Stimulated activated naive CD8-positive, alpha-beta T cell treated with anti-CD3 and anti-CD28 coated beads, Interleukin-15, amount 100 ng/mL, for 72 hours (primary cell): ENCODE results near the gene ADGRB3.

ENCODE experiments used
- ATAC-seq: fragments of 150-1000 bp; cut with Tn5 transposase; 2 replicates; pipeline ENCODE4 v1.10.0; 2021; ENCODE audit warnings: mild to moderate bottlenecking, moderate library complexity
- DNase-seq, 2 donors: peaks; one replicate each; pipeline ENCODE4 v3.0.0; 2021 to 2022
- H3K27ac Mint-ChIP-seq, 2 donors: one replicate each; pipeline ENCODE4 v1.8.0; 2022; ENCODE audit warnings: mild to moderate bottlenecking in 2 of 2, mixed read lengths in 2 of 2, moderate library complexity in 2 of 2
- H3K27me3 Mint-ChIP-seq: one replicate; pipeline ENCODE4 v1.8.0; 2022; ENCODE audit warnings: mixed read lengths
- H3K4me1 Mint-ChIP-seq: one replicate; pipeline ENCODE4 v1.8.0; 2022; ENCODE audit warnings: mild to moderate bottlenecking, mixed read lengths
- H3K4me3 Mint-ChIP-seq, 2 donors: one replicate each; pipeline ENCODE4 v1.8.0; 2022; ENCODE audit warnings: mild to moderate bottlenecking in 2 of 2, mixed read lengths in 2 of 2, moderate library complexity in 1 of 2
- H3K9me3 Mint-ChIP-seq, 2 donors: one replicate each; pipeline ENCODE4 v1.8.0; 2022; ENCODE audit warnings: mixed read lengths in 2 of 2

ADGRB3 gene

DNA sequence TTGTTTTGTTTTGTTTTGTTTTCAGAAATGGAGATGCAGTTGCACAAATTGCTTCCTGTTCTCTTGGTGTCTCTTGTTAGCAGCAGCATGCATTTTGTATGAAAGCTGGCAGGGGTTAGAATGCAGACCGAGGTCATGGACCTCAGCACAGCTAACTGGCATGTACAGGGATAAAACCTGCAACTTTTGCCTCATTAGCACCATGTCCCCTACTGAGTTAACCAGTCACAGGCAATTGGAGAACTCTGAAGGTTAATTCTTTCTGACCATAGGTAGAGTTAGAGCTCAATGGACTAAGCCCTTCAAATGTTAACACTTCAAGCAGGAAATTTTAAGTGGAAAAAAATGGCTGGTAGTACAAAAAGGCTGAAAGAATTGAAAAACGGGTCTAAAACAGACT is 377.1 kb downstream of the ADGRB3 start:
- peaks cover 5 to 10% of the 10 kb centered on the region in 2 donors for H3K9me3 Mint-ChIP-seq

DNA sequence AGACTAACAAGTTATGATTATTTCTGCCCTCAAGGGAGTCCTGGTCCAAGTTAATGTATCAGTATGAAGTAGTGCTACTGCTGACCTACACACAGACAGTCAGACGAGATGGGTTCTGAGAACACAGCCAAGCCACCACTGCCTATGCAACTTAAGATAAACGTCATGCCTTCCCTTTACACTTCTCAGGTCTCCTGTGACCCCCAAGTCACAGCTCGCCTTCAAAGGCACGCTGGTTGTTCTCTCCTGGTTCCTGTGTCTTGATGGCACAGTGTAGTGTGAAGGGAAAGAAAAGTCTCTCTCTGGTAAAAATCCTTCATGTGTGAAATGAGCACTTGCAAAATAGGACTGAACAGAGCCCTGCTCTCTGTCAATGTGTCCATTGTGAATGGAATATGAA is 377.8 kb downstream of the ADGRB3 start:
- no peak overlapping the region for H3K27ac Mint-ChIP-seq
- no peaks in the 10 kb centered on the region for H3K27me3 Mint-ChIP-seq
- no peaks in the 10 kb centered on the region for H3K4me1 Mint-ChIP-seq
- no peak overlapping the region for H3K4me3 Mint-ChIP-seq
- DNase-seq (no peak), ATAC-seq (no peak)
- peaks cover 0 to 4% of the 10 kb centered on the region in 2 donors for H3K9me3 Mint-ChIP-seq

More for the DNA sequence above, 377.1 kb downstream of the ADGRB3 start:
- ATAC-seq (no peak), DNase-seq (no peak)
- Mint-ChIP-seq H3K27ac (no peak overlapping the region), H3K4me3 (no peak overlapping the region), H3K4me1 (no peaks in the 10 kb centered on the region), H3K27me3 (no peaks in the 10 kb centered on the region)

DNA sequence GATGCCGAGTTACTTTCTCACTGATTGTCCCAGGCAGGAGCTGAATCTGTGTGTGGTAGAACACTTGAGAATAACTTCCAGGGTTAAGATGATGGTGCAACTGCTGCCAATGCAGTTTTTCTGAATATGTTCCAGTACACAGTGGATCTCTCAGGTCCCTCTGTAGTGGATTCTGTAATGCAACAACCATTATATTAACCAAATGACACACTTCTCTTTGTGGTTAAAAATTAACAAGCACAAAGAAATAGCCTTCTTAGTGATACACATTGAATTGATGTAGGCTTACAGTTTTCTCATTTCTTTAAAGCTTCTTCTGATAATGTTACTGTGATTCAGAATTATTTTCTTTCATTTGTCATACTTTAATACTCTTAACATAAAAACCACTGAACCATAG is 383.8 kb downstream of the ADGRB3 start:
- H3K27me3 Mint-ChIP-seq = no peaks in the 10 kb centered on the region
- H3K27ac Mint-ChIP-seq = no peak overlapping the region
- H3K9me3 Mint-ChIP-seq = peaks cover 0 to 5% of the 10 kb centered on the region in 2 donors
- DNase-seq (no peak), ATAC-seq (no peak)
- H3K4me3 Mint-ChIP-seq = no peak overlapping the region
- no peaks in the 10 kb centered on the region for H3K4me1 Mint-ChIP-seq

DNA sequence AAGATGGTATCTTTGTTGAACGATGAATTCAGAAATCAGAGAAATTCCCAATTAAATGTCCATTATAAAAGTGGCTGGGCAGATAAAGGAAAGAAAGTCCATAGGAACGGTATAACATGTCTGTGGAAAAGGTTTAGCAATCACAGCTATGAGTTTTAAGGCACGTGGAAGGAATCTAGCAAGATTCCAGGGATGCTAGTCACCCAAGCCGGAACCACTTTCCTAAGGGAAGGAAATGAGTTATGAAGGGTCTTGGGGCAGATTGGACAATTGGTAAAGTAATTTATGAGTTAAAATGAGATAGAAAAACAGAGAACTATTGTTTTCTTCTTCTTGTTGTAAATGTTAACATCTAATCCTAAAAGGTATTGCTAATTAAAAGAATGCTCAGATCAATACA is 384.8 kb downstream of the ADGRB3 start:
- Mint-ChIP-seq H3K4me3 (no peak overlapping the region), H3K9me3 (peaks cover 0 to 5% of the 10 kb centered on the region in 2 donors), H3K27me3 (no peaks in the 10 kb centered on the region), H3K27ac (no peak overlapping the region), H3K4me1 (no peaks in the 10 kb centered on the region)
- no peak for DNase-seq
- ATAC-seq = no peak

DNA sequence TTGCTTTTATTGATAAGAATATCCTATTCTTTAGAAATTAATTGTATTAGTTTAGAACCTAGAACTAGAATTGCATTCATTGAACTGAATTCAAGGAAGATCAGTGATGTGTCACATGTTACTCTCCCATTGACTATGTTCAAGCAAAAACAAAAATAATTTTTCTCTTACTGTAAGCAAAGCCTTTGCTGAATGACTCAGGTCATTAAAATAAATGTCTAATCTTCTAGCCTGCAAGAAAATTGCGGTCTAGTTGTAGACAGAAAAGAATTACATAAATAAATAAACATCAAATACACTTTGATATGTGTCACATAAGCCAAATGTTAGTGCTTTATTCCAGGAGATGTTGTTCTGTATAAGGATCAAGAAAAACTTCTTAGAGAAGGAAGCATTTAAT is 387.9 kb downstream of the ADGRB3 start:
- Mint-ChIP-seq H3K4me3 (no peak overlapping the region), H3K27ac (no peak overlapping the region), H3K27me3 (no peaks in the 10 kb centered on the region), H3K4me1 (no peaks in the 10 kb centered on the region), H3K9me3 (peaks cover 9 to 11% of the 10 kb centered on the region in 2 donors)
- ATAC-seq (no peak), DNase-seq (no peak)

DNA sequence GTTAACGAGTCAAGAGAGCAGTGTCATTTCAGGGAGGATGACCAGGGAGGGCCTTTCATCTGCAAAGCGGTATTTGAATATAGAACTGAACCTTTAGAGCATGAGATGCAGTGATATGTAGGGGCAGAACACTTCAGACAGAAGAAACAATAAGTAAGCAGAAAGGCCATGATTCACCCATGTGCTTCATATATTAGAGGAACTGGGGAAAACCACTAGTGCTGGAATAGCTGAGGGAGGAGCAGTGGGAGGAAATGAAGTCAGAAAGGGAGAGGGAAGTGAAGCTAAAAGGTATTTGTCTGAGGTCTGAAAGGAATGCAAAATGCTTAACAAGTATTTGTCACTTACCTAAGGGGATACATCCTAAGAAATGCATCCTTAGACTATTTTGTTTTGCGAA is 391.2 kb downstream of the ADGRB3 start:
- ATAC-seq = no peak
- Mint-ChIP-seq H3K27me3 (no peaks in the 10 kb centered on the region), H3K27ac (no peak overlapping the region), H3K4me1 (no peaks in the 10 kb centered on the region), H3K9me3 (peaks cover 9 to 15% of the 10 kb centered on the region in 2 donors), H3K4me3 (no peak overlapping the region)
- no peak for DNase-seq

DNA sequence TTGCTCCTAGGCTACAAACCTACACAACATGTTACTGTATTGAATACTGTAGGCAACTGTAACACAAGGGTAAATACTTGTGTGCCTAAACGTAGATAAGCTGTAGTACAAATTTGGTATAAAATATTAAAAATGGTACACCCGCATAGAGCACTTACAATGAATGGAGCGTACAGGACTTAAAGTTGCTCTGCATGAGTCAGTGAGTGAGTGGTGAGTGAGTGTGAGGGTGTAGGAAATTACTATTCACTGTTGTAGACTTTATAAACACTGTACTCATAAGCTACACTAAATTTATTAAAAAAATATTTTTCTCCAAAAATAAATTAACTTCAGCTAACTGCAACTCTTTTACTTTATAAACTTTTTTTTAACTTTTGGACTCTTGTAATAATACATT is 391.6 kb downstream of the ADGRB3 start:
- H3K27ac Mint-ChIP-seq = no peak overlapping the region
- H3K4me3 Mint-ChIP-seq = no peak overlapping the region
- no peak for DNase-seq
- no peak for ATAC-seq
- peaks cover 9 to 15% of the 10 kb centered on the region in 2 donors for H3K9me3 Mint-ChIP-seq
- no peaks in the 10 kb centered on the region for H3K4me1 Mint-ChIP-seq
- H3K27me3 Mint-ChIP-seq = no peaks in the 10 kb centered on the region

DNA sequence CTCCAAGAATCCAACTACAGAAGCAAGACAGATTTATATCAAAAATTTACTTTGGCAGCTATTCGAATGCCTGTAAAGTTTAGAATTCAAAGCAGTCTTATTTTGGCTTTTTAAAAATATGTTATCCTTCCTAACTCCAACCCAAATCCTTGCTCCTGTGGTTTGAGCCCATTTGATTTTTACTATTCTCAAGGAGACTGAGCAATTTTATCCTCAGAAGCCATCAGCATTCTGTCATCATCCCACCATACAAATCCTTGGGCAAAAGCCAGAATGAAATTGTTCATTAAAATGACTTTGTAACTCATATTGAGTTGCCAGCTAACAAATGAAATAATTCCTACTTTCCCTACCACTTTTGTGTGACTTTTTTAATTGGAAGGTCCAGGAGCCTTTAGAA is 392.8 kb downstream of the ADGRB3 start:
- Mint-ChIP-seq H3K9me3 (peaks cover 9 to 15% of the 10 kb centered on the region in 2 donors), H3K27ac (no peak overlapping the region), H3K4me1 (no peaks in the 10 kb centered on the region), H3K27me3 (no peaks in the 10 kb centered on the region), H3K4me3 (no peak overlapping the region)
- DNase-seq = no peak
- ATAC-seq = no peak

DNA sequence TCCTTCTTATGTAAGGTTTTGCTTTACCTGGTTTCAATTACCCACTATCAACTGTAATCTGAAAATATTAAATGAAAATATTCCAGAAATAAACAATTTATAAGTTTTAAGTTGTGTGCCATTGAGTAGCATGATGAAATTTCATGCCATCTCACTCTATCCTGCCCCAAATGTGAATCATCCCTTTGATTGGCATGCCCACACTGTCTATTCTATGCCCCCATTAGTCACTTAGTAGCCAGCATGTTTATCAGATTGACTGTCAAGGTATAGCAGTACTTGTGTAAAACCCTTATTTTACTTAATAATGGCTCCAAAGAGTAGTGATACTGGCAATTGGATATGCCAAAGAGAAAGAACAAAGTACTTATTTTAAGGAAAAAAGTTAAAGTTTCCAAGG is 403.8 kb downstream of the ADGRB3 start:
- Mint-ChIP-seq H3K4me3 (no peak overlapping the region), H3K27me3 (no peaks in the 10 kb centered on the region), H3K9me3 (peaks cover 0 to 3% of the 10 kb centered on the region in 2 donors), H3K4me1 (no peaks in the 10 kb centered on the region), H3K27ac (no peak overlapping the region)
- DNase-seq = no peak
- no peak for ATAC-seq

DNA sequence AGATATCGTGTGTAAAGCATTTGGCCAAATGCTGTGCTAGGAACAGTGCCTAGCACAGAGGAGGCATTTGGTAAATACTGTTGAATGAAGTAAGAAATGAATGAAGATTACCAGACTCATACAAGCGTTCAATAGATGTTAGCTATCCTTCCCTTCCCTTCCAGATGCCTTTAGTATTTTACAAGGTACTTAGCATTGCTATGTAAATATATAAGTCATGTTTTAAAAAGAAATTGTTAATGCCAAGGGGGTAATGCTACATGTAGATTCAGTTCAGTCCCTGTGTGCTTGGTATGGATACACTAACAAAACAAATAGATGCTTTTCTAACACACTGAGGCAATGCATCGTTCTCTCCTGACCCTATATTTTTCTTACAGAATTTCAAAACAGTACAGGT is 407.2 kb downstream of the ADGRB3 start:
- no peaks in the 10 kb centered on the region for H3K27me3 Mint-ChIP-seq
- DNase-seq (no peak), ATAC-seq (no peak)
- no peaks in the 10 kb centered on the region for H3K4me1 Mint-ChIP-seq
- no peak overlapping the region for H3K27ac Mint-ChIP-seq
- no peak overlapping the region for H3K4me3 Mint-ChIP-seq
- peaks cover 0 to 3% of the 10 kb centered on the region in 2 donors for H3K9me3 Mint-ChIP-seq

DNA sequence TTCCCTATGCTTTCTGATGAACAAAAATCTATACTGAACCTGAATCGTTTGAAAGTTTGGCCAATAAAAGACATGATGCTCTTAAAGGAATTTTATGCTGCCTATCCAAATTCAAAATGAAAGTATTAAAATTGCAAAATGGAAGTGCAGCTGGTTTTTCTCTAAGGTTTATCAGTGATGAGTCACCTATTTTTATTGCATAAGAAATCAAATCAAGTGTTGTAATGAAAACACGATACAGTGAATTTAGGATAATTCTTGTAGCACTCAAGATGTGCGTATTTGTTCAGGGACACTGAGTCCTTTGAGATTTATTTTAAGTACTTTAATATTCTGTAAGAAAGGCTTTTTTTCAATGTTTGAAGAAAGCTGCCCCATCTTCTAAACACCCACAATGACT is 409.5 kb downstream of the ADGRB3 start:
- Mint-ChIP-seq H3K9me3 (peaks cover 0 to 3% of the 10 kb centered on the region in 2 donors), H3K27me3 (no peaks in the 10 kb centered on the region), H3K4me3 (no peak overlapping the region), H3K27ac (no peak overlapping the region), H3K4me1 (no peaks in the 10 kb centered on the region)
- DNase-seq (no peak), ATAC-seq (no peak)

DNA sequence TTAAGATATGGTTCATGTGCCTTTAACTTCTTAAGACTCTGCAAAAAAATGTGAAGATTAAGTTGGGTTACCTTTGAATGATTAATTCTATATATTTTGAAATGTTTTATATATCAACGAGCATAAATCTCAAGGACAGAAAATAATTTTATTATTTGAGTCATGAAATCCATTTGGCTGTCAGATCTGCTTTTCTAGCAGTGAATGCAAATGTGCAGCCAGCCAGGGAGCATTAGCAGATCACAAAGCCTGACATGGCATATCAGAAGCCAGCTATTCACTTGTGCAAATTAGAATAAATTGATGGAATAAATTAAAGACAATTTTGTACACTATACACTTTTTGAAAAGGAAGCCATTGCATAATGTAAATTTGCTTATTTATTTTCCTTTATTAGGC is 424.3 kb downstream of the ADGRB3 start:
- Mint-ChIP-seq H3K9me3 (no peaks in the 10 kb centered on the region), H3K27ac (no peak overlapping the region), H3K27me3 (no peaks in the 10 kb centered on the region), H3K4me1 (no peaks in the 10 kb centered on the region), H3K4me3 (no peak overlapping the region)
- ATAC-seq (no peak), DNase-seq (no peak)

DNA sequence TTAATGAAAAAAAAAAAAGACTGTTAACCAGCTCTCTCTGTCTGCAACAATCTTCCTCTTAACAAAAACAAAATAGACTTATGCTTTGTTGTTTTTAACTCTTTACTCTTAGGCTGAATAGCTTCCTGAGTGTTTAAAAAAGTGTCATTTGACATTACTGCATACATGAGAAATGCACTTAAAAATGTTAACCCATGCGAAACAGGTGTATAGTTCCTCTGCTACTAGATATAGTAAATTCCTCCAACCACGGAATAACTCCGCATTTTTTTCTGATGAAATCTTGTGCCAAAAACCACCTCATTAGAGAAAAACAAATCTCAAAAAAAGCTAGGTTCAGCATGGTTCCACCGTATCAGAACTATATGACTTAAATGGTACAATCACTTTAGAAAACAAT is 426.0 kb downstream of the ADGRB3 start:
- H3K27ac Mint-ChIP-seq = no peak overlapping the region
- H3K4me1 Mint-ChIP-seq = no peaks in the 10 kb centered on the region
- no peak overlapping the region for H3K4me3 Mint-ChIP-seq
- ATAC-seq (no peak), DNase-seq (no peak)
- H3K27me3 Mint-ChIP-seq = no peaks in the 10 kb centered on the region
- no peaks in the 10 kb centered on the region for H3K9me3 Mint-ChIP-seq

DNA sequence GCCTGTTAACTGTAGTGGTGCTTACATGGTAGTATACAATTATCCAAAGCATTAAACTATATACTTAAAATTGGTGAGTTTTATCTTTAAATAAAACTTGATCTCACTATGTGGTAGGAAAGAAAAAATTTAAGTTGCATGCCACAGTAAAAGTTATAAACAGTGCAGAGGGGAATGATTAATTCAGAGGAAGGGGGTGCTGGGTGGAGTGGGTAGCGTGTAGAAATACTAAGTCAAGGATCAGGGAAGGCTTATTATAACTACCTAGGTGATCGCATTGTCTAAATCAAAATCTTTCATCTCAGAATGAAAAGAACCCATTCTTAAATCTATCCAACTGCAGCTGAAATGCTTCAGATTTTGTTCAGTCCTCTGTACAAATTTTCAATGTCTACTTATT is 428.3 kb downstream of the ADGRB3 start:
- no peak overlapping the region for H3K4me3 Mint-ChIP-seq
- no peaks in the 10 kb centered on the region for H3K4me1 Mint-ChIP-seq
- ATAC-seq (no peak), DNase-seq (no peak)
- no peaks in the 10 kb centered on the region for H3K27me3 Mint-ChIP-seq
- H3K27ac Mint-ChIP-seq = no peak overlapping the region
- no peaks in the 10 kb centered on the region for H3K9me3 Mint-ChIP-seq

DNA sequence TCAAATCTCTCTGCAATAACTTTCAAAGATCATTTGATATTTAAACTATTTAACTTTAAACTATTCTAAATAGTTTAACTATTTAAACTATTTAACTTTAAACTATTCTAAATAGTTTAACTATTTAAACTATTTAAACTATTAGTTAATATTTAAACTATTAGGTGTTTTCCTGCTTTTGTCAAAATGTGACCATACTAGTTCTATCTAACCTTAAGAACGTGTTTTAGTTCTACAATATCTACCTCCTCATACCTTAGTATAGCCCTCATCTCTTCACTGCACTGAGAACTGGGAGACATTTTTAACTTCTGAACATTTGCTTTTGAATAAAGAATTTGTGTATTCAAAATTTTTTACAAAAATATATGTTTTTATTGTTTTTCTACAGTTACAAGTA is 429.1 kb downstream of the ADGRB3 start:
- Mint-ChIP-seq H3K27ac (no peak overlapping the region), H3K9me3 (no peaks in the 10 kb centered on the region), H3K4me3 (no peak overlapping the region), H3K27me3 (no peaks in the 10 kb centered on the region), H3K4me1 (no peaks in the 10 kb centered on the region)
- no peak for ATAC-seq
- DNase-seq = no peak

DNA sequence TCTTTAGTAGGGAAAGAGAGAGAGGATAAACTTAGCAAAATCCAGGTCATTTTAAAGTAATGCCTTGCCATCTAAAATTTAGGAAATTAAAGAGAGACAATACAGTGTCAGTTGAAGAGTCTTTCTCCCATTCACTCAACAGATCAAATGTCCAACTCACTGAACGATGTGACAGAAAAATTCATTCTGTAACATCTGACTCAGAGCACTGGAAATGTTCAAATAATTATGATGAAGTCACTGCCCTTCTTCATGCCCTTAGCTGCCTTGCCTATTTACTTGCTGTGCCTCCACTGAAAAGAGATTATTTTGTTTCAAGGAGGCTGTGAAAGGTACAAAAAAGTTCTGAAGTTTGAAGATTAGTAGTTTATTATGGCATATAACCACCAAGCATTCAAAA is 434.8 kb downstream of the ADGRB3 start:
- no peak overlapping the region for H3K27ac Mint-ChIP-seq
- ATAC-seq (no peak), DNase-seq (no peak)
- H3K27me3 Mint-ChIP-seq = no peaks in the 10 kb centered on the region
- no peaks in the 10 kb centered on the region for H3K4me1 Mint-ChIP-seq
- no peaks in the 10 kb centered on the region for H3K9me3 Mint-ChIP-seq
- no peak overlapping the region for H3K4me3 Mint-ChIP-seq

DNA sequence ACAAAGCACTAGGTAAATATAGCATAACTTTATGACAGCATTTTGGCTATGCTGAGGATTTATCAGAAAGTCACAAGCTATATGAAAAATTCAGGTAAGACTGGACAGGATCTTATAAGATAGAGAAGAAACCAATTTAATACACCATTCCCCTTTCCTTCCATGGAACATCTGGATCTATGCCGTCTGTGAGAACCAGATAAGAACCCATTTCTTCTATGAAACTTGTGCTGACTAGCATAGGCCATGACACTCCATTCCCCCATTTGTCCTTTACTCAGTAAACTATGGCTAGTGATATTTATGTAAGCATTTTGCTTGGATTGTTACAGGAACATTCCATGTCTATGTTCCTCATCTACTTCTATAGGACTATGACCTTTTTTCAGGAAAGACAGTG is 437.7 kb downstream of the ADGRB3 start:
- Mint-ChIP-seq H3K4me1 (no peaks in the 10 kb centered on the region), H3K27ac (no peak overlapping the region), H3K9me3 (no peaks in the 10 kb centered on the region), H3K4me3 (no peak overlapping the region), H3K27me3 (no peaks in the 10 kb centered on the region)
- ATAC-seq = no peak
- DNase-seq = no peak
